GM12874 (cell line): ENCODE results near the gene IL4I1.

Experiments
- TF ChIP-seq, protein P1 (sequence below): IDR thresholded peaks from 2 replicates; pipeline ENCODE4 v1.5.1; 2011; ENCODE audit warnings: low read depth, mild to moderate bottlenecking, control low read depth, low read length, moderate library complexity; ENCODE audit not compliant: insufficient read depth

The IL4I1 gene

GRCh38 chr19:49896863-49897621, at the start of gene IL4I1:
TSS of gene IL4I1 (minus strand) at chr19:49896887. CDS start at chr19:49896160, 727 bp downstream.
- TF ChIP-seq, protein P1, sequence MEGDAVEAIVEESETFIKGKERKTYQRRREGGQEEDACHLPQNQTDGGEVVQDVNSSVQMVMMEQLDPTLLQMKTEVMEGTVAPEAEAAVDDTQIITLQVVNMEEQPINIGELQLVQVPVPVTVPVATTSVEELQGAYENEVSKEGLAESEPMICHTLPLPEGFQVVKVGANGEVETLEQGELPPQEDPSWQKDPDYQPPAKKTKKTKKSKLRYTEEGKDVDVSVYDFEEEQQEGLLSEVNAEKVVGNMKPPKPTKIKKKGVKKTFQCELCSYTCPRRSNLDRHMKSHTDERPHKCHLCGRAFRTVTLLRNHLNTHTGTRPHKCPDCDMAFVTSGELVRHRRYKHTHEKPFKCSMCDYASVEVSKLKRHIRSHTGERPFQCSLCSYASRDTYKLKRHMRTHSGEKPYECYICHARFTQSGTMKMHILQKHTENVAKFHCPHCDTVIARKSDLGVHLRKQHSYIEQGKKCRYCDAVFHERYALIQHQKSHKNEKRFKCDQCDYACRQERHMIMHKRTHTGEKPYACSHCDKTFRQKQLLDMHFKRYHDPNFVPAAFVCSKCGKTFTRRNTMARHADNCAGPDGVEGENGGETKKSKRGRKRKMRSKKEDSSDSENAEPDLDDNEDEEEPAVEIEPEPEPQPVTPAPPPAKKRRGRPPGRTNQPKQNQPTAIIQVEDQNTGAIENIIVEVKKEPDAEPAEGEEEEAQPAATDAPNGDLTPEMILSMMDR = no peak

- TF ChIP-seq, protein P1 = no peak
Observed at GRCh38 chr19:49946415-49946814, 49.7 kb upstream of the IL4I1 start.

DNA sequence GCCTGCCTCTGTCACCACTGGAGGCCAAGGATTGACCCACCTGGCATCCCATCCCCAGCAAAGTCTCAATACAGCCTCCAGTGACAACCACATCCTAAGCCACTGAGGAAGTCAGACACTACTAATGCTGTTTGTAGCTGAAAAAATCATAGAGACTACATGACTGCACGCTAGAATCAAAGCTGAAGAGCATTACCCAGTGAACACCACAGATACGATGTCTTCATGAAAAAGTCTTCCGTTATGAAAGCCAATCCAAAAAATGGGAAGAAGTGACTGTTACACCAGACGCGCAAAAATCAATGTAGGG, 43.8 kb upstream of the IL4I1 start:
- TF ChIP-seq, protein P1 = no peak

DNA sequence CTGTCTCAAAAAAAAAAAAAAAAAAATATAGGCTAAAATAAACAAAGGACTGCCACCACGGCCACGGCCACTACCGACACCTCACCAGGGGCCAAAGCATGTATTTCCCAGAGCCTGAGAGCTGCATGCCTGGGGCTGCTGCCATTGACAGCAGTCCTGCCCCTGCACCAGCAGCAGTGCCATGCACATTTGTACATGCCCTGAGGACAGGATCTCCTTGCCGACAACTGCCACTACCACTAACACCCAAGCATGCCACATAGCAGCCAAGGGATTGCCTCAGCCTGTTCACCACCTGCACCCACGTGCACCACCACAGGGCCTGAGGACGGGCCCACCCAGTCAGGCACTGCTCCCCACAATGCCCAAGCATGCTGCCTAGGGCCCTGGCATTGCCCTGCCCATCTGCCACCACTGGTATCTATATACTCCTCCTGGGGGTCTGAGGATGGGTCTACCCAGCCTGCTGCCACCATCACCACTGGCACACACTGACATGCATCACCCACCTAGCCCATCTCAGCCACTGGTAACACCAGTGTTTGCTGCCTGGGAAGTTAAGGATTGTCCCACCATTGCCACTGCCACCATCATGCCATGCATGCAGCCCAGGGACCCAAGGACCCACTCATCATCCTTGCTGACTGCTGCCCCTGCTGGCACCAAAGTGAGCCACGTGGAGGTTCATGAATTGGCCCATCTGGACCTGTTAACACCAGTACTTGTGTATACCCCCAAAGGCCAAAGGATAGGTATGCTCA, 43.2 kb upstream of the IL4I1 start:
- TF ChIP-seq, protein P1 = peak; percentile 29; the same call in 1 of the 2 replicates

GRCh38 chr19:49938662-49939061, 42.0 kb upstream of the IL4I1 start:
- TF ChIP-seq, protein P1 = no peak

DNA sequence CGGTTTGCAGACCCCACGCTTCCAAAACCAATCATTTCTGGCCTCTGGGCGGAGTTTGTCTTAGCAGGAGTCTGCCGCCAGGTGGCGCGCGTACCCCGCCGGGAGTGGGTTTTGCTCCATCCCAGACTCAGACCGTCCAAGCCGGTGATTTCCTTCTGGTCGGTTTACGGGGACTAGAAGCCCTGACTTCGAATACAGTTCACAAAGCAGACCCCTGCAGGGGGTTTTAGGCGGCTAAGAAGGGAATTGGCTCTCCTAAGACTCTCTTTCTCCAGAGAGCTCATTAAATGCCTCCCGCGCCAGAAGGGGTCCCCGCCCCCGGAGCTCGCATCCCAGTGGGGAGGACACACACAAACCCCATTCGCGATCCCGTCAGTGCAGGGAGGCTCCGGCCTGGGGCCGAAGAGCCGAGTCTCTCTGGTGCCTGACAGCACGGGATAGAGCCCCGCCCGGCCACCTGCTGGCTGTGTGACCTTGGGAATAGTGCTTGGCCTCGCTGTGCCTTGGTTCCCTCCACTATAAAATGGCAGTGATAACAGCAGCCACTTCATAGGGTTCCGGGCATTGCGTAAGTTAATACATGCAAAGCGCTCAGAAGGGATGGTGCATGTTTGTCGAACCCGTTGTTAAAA, 41.2 kb upstream of the IL4I1 start:
- TF ChIP-seq, protein P1 = peak; percentile 96

DNA sequence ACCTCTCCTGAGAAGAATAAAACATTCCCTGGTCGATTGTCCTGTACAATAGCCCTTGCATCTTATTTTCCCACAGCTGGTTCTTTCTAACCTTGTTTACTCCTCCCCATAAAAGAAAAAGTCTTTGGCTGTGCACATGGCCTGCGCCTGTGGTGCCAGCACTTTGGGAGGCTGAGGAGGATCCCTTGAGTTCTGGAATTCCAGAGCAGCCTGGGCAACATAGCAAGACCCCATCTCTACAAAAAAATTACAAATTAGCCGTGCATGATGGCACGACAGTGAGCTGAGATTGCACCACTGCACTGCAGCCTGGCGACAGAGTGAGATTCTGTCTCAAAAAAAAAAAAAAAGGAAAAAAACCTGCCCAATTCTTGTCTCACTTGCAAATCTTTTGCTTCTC, 39.9 kb upstream of the IL4I1 start:
- TF ChIP-seq, protein P1 = no peak
